ENCODE measurements around the gene NR1I3.
"Not testable (repeated sequence)": the region's sequence is repeated elsewhere in the genome, so short reads cannot be mapped to it uniquely, and the experiment has no call there.

Gene NR1I3, protein sequence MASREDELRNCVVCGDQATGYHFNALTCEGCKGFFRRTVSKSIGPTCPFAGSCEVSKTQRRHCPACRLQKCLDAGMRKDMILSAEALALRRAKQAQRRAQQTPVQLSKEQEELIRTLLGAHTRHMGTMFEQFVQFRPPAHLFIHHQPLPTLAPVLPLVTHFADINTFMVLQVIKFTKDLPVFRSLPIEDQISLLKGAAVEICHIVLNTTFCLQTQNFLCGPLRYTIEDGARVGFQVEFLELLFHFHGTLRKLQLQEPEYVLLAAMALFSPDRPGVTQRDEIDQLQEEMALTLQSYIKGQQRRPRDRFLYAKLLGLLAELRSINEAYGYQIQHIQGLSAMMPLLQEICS

DNA sequence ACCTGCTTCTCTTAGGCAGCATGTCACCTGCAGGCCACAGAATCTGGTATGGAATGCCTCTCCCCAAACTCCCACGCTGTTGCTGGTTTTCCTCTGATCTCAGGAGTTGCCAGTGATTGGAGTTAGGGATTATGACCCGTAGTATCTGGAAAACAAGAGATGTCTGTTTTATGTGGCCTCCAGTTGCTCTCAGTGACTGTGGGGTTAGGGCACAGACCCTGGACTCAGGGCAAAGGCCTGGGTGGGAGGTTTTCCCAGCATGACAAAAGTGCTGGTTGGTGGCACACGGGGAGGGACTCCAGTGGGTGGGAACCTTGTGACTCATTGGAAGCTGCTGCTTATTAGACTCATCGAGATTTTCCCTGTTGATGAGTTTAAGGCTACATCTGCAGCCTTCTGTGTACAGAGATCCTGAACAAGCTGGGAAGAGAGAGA, at the start of gene NR1I3:
Gene NR1I3, minus strand, starts transcription at position 165 of the 435 bp plus-strand sequence. CDS start 1,638 bp downstream, outside the sequence.
- peak; percentile 58 for DNase-seq (ENCODE audit: low spot score)

DNA sequence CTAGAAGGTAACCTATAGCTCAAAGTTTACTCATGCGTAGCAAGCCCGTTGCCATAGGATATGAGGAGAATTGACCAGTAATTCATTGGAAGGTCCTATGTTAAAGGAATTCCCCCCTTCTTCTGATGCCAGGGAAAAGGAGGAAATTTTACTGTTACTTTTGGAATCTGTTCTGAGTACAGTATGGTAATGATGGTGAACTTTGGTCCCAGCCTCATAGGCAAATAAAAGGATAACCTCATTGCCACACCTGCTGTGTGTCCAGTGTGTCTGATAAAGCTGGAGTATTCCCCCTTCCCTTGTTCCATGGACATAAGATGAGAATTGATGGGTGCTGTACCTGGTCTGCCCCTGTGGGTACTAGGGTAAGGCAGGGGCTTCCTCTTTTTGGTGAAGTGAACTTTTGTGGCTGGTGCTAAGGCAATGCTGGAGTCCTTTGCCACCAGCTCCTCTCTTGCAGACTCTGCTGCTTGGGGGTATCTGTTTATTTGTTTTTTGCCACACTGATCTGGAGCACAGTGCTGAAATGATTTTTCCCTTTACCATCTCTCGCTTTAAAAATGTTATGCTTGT, 49.6 kb upstream of the NR1I3 start:
- DNase-seq (ENCODE audit: low spot score), result no peak

DNA sequence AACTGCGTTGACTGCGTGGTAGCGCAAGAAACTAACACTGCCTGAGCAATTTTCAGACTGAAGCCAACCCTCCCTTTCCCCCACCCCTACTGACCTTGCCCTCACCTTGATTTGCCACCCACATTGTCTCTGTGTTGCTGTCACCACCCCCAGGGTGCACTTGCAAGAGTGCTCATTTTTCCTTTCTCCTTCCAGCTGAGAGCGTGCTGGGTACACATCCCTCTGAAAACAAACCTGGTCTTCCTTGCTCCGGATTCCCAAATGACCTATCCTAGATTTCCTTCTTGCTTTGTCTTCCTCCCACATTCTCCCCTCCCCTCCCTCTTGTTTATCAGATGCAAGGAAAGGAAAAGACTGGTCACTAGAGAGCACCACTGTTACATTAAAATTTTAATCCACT, 47.5 kb upstream of the NR1I3 start:
- DNase-seq (ENCODE audit: low spot score), result no peak

DNA sequence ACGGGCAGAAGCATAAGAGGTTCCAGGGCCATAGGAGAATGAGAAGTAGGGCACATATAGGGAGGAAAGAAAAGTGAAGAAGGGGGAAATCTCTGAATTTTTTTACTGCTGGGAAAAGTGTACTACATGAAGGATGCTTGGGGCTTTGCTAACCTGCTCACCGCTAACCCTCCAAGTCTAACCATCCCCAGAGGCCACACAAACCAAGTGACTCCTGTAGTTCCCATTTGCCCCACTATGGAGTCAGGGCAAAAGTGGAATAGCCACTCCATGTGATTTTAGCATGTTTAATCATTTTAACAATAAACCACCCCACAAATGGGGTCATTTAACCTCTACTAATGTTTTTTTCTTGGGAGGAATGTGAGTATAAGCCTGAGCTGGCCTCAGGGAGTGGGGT, 47.1 kb upstream of the NR1I3 start:
- DNase-seq (ENCODE audit: low spot score), result no peak

DNA sequence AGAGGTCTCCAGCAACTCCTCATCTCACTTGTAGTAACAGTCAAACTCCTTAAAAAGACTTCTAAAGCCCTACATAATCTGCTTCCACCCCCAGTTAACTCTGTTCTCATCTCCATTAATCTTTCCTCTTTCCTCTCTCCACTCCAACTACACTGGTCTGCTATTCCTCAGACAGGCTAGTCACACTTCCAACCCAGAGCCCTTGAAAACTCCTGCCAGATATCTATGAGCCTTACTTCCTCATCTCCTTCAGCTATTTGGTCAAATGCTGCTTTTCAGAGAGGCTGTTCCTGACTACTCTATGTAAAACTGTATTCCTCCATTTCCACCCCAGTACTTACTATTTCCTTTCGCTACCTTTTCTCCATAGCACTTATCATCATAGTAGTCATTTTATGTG, 45.0 kb upstream of the NR1I3 start:
- no peak for DNase-seq (ENCODE audit: low spot score)

DNA sequence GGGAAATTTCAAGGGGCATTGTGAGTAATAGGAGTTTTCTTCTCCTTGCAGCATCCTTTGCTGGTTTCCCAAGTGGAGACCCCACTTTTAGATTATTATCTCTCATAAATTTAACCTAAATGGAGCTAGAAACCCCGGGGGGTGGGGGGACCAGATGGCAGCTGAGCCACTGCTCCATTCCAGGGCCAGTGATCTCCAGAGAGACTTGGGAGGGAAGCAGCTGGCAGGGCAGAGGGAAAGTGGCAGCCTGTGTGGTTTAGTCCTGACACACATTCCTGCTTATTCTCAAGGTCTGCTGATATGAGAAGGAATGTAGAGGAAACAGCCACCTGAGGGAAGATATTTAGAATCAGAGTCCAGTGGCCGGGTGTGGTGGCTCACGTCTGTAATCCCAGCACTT, 36.9 kb upstream of the NR1I3 start:
- no peak for DNase-seq (ENCODE audit: low spot score)

DNA sequence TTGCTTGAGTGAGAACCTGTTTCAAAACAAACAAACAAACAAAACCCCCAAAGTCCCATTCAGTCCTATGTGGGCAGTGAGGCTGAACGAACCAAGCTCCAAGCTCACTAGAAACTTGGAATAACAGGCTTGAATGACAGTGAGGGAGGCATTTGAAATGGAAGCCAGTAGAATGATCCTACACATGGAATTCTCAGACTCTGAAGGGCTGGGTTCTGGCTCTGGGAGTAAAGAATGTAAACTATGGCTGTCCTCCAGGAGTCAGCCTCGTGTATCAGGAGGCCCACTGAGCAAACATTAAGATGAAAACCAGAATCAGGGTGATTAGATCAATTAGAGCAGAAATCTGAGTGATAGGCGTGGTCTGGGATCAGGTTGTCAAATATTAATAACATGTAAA, 35.4 kb upstream of the NR1I3 start:
- DNase-seq (ENCODE audit: low spot score), result peak; percentile 28

DNA sequence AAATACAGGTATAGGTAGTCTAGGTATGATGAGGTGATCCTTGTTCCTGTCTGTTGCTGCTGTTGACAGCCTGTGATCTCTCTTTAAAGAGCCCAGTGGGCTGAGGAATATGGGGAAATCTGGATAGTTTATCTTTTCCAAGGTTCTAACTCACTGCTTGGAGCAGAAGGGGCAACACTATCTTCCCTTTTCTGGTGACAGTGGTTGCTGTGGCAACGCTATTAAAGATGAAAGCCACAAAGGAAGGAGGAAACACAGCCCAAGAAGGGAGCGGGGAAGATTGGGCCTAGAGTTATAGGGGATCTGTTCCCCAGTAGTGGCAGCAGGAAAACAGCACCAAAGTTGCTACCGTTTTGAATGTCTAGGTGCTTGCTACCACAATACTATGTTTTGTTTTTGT, 29.3 kb upstream of the NR1I3 start:
- no peak for DNase-seq (ENCODE audit: low spot score)

DNA sequence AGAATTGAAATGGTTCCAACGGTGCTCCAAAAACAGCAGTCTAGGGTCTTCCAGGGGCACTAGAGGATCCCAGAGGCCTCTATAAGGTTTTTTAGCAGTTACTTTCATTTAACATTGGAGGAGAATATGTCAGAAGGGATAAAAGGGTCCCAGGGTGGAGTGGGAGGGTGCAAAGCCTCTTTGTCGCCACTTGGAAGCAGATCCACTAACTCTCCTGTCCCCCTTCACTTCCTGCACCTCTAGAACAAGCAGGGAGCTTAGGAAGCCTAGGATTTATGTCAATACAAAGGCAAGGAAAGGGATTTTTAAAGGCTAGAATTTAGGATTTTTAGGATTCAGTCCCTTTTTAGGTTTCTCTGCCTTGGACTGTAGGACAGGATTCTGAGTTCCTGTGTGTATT, 28.8 kb upstream of the NR1I3 start:
- DNase-seq (ENCODE audit: low spot score), result no peak

DNA sequence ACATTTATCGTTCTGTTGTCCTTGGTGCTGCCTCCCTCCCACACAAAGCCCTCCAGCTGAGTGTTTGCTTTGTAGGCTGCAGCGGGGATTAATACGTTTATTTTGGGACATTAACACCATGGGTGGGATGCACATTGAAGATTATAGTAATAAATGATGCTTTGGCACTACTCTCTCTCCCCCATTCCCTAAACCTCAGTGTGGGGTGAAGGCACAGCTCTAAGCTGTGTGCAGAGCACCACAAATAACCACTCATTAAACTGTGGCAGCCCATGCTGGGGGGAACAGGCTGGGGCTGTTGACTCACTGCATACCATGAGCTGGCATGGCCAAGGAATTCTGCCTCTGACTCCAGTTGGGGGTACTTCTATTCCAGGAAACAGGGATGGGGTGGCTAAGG, 28.2 kb upstream of the NR1I3 start:
- peak; percentile 30 for DNase-seq (ENCODE audit: low spot score)

DNA sequence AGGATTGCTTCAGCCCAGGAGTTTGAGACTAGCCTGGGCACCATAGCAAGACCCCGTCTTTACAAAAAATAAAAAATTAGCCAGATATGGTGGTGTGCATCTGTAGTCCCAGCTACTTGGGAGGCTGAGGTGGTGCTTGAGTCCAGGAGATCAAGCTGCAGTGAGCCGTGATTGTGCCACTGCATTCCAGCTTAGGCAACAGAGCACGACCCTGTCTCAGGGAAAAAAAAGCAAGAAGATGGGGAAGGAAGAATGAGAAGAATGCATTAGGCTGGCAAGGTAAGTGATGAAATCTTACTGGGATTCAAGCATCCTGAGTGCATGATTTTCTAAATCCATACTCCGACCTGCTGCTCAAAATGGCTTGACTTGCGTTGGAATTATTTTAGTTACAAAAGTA, 27.3 kb upstream of the NR1I3 start:
- DNase-seq (ENCODE audit: low spot score), result no peak

DNA sequence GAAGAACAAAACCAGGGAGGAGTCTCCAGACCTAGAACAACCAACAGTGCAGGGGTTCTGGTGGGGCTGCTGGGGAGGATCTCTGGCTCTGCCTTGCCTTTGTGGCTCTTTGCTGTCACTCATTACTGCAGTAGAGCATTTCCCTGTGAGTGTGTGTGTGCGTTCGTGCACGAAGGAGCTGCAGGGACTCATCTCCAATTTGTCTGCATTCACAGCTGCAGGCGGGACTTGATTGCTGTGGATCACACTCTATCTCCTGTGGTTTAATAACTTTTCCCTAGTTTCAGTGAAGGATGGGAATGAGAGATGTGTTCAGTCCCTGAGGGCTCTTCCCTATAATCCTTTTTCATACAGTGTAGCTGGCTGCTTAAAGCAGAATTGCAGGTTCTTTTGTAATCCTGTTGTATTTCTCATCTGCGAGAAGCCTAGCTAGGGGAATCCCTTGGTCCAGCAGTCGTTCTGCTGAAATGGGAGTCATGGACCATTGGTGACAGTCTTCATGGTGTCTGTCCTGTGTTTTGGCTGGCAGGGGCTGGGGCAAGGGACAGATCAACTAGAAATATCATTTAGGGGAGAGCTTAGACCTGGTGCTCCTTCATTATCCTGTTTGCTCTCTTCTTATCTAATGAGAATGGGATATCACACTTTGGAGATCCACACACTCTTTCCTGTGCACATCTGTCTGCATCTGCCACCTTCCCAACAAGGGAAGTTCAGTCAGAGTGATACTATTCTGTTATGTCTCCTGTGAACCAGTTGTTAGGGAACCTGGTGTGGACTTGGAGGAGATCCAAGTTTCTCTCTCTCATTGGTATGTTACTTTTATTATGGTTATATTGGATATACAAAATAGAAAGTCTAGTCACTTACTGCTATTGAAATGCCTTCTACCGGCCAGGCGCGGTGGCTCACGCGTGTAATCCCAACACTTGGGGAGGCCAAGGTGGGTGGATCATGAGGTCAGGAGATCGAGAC, 23.5 kb upstream of the NR1I3 start:
- no peak for DNase-seq (ENCODE audit: low spot score)

DNA sequence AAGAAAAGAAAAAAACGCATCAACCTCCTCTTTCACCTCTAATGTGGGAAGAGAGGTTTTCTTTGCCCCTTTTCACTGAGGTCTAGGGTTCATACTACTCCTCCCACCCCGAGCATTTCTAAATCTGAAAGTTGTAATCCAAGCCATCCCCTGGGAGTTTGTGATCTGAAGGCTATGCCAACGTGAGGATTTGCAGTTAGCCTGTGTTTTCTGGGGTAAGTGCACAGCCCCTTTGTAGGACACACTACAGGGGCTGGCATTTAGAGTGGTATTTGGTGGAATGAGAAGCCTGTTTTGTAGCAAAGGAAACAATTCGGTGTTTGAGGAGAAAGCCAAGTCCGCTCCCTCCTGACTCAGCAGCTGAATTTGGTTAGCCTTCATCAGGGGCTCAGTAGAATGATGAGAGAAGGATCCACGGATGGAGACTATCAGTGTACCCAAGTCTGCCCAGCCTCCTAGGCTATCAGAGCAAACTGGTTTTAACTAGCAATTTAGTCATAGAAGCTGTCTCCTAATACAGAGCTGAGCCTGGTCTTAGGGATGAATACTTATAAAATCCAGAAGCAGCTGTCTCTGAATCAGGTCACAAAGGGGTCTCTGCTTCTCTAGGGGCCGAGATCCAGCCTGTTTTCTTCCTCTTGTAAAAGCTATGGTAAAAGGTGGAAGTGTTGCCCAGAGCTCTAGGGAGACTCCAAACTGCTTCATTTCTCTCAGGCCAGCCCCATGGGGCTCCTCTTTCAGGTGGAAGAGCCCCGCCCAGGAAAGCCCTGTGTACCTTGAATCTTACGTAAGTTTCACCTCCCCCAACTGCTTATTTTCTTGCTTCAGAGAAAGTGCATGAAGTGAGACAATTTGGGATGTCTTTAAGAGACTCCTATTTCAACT, 22.6 kb upstream of the NR1I3 start:
- no peak for DNase-seq (ENCODE audit: low spot score)

DNA sequence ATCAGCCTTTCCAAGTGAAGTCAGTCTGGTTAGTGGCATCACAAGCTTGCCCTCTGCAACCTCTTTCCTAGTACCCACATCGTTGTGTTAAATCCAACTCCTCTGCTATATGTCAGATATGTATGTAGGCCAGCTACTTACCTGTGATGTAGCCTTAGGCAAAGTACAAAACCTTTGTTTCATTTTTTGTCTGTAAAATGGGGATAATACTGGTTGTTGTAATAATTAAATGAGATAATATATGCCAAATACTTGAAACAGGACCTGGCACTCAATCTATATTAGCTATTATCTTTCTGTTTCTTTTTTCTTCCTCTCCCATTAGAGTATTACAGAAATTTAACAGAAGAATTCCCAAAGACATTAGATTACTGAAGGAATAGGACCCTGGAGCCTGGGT, 21.8 kb upstream of the NR1I3 start:
- DNase-seq (ENCODE audit: low spot score), result no peak

DNA sequence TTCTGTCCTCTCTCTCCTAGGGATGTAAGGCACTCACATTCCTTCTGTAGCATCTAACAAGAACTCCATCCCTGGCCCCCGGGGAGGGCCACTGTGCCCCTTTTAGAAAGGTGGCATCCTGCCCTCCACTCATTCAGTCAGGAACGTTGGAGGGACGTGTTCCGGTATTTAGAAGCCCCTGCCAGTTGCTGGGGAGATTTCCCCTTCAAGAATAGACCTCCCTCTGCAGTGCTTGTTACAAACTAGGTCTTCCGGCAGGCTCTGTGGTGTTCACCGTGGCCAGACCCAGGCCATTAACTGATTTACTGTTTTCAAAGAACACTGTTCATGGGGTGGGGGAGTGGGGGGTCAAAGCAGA, 21.3 kb upstream of the NR1I3 start:
- no peak for DNase-seq (ENCODE audit: low spot score)

DNA sequence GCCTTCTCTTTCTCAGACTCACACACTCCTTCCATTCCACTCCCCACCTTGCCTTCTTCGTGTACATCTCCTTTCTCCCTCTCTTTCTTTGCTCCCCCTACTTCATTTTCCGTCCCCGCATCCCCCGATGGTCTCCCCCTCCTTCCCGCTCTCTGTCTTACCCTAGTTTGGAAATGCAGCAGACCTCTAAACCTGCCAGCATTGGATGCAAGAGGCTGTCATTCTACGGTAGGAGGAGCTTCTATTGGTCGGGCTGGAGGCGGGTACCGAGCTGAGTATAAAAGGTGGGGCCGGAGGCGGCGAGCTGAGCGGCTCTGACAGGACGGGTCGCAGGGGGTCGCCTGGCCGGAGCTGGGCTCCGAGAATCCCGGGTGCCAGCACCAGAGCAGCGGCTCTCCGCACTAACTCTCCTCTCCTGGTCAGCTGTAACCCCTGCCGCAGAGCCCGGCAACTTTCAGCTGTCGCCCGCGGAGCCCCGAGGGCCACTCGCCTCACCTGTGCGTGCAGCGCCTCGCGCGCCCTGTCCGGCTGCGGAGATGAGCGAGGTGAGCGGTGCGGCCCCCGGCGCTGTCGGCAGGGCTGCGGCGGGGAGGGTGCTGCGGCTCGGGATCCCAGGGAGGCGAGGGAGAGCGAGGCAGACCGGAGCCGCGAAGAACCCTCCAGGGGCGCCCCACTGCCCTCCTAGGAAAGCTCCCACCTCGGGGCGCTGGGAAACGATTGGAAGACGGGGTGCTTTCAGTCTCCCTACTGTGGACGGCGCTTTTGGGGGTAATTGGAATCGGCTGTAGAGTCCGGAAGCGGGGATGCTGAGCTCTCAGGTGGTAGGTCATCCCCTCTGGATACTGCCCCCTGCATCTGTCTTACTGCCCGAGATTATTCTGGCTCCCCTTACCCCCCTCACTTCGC, 20.7 kb upstream of the NR1I3 start, which contains the start of gene PCP4L1:
Gene PCP4L1, plus strand, starts transcription at position 307 of the 906 bp plus-strand sequence. Its CDS starts 230 bp downstream, at position 537.
- DNase-seq (ENCODE audit: low spot score), result peak; percentile 75

DNA sequence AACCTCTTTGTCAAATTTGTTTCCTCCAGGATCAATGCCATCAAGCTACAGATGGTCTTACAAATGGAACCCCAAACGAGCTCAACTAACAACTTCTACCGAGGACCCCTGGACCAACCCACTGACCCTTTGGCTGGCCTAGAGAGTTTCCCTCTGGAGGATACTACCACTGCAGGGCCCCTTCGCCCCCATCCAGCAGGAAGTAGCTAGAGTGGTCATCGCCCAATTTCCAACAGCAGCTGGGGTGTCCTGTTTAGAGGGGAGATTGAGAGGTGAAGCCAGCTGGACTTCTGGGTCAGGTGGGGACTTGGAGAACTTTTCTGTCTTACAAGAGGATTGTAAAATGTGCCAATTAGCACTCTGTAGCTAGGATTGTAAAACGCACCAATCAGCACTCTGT, 19.1 kb upstream of the NR1I3 start:
- not testable (repeated sequence) for DNase-seq (ENCODE audit: low spot score)

DNA sequence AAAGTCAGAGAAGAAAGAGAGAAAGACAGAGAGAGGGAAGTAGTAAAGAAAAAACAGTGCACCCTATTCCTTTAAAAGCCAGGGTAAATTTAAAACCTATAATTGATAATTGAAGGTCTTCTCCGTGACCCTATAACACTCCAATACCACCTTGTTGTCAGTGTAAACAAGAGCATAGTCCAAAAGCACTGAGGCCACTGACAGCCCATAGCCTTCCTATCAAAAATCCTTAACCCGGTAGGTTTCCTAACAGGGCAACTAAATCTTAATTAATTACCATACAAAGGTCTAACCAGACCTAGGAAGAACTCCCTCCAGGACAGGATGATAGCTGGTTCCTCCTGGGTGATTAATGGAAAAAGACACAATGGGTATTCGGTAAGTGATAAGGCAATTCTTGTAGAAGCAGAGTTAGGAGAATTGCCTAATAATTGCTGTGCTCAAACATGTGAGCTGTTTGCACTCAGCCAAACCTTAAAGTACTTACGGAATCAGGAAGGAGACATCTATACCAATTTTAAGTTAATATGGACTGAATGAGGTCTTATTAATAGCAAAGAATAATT, 18.0 kb upstream of the NR1I3 start:
- not testable (repeated sequence) for DNase-seq (ENCODE audit: low spot score)

DNA sequence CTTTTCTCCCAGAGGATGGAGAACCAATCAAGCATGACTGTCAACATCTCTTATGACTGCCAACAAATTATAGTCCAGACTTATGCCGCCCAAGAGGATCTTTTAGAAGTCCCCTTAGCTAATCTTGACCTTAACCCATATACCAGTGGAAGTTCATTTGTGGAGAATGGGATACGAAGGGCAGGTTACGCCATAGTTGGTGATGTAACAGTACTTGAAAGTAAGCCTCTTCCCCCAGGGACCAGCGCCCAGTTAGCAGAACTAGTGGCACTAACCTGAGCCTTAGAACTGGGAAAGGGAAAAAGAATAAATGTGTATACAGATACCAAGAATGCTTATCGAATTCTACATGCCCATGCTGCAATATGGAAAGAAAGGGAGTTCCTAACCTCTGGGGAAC, 17.3 kb upstream of the NR1I3 start:
- not testable (repeated sequence) for DNase-seq (ENCODE audit: low spot score)

DNA sequence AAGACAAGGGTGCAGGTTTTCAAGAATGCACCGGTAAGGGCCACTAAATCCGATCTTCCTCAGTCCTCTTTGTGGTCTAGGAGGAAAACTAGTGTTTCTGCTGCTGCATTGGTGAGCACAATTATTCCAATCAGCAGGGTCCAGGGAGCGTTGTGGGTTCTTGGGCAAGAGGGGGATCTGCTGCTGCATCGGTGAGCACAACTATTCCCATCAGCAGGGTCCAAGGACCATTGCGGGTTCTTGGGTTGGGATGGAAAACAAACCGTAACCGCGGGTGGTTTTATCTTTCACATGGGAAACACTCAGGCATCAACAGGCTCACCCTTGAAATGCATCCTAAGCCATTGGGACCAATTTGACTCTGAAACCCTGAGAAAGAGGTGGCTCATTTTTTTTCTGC, 13.6 kb upstream of the NR1I3 start:
- DNase-seq (ENCODE audit: low spot score), result no peak

Data from AG20443 (cell line).